Measurements from ENCODE around the gene AXIN1.

The AXIN1 gene

GRCh38 chr16:363110-363765 lies 10.7 kb upstream of the AXIN1 start:
- TF ChIP-seq, protein P1, sequence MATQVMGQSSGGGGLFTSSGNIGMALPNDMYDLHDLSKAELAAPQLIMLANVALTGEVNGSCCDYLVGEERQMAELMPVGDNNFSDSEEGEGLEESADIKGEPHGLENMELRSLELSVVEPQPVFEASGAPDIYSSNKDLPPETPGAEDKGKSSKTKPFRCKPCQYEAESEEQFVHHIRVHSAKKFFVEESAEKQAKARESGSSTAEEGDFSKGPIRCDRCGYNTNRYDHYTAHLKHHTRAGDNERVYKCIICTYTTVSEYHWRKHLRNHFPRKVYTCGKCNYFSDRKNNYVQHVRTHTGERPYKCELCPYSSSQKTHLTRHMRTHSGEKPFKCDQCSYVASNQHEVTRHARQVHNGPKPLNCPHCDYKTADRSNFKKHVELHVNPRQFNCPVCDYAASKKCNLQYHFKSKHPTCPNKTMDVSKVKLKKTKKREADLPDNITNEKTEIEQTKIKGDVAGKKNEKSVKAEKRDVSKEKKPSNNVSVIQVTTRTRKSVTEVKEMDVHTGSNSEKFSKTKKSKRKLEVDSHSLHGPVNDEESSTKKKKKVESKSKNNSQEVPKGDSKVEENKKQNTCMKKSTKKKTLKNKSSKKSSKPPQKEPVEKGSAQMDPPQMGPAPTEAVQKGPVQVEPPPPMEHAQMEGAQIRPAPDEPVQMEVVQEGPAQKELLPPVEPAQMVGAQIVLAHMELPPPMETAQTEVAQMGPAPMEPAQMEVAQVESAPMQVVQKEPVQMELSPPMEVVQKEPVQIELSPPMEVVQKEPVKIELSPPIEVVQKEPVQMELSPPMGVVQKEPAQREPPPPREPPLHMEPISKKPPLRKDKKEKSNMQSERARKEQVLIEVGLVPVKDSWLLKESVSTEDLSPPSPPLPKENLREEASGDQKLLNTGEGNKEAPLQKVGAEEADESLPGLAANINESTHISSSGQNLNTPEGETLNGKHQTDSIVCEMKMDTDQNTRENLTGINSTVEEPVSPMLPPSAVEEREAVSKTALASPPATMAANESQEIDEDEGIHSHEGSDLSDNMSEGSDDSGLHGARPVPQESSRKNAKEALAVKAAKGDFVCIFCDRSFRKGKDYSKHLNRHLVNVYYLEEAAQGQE (IDR thresholded peaks at IDR 0.05; ENCODE audit: insufficient read depth in 1 of 2, low read depth in 2 of 2, low read length in 2 of 2), result no peak
- TF ChIP-seq POLR2AphosphoS5 (IDR thresholded peaks at IDR 0.05; ENCODE audit: low read depth, low read length) (no peak), TAF1 (IDR thresholded peaks at IDR 0.05; ENCODE audit: borderline replicate concordance, insufficient read depth, low read length) (no peak), SIN3A (IDR thresholded peaks at IDR 0.05; ENCODE audit: borderline replicate concordance, insufficient read depth, low read length) (no peak), FOXP2 (optimal IDR thresholded peaks at IDR 0.05; ENCODE audit: borderline replicate concordance, extremely low read depth, extremely low read length, insufficient read depth) (no peak)

DNA sequence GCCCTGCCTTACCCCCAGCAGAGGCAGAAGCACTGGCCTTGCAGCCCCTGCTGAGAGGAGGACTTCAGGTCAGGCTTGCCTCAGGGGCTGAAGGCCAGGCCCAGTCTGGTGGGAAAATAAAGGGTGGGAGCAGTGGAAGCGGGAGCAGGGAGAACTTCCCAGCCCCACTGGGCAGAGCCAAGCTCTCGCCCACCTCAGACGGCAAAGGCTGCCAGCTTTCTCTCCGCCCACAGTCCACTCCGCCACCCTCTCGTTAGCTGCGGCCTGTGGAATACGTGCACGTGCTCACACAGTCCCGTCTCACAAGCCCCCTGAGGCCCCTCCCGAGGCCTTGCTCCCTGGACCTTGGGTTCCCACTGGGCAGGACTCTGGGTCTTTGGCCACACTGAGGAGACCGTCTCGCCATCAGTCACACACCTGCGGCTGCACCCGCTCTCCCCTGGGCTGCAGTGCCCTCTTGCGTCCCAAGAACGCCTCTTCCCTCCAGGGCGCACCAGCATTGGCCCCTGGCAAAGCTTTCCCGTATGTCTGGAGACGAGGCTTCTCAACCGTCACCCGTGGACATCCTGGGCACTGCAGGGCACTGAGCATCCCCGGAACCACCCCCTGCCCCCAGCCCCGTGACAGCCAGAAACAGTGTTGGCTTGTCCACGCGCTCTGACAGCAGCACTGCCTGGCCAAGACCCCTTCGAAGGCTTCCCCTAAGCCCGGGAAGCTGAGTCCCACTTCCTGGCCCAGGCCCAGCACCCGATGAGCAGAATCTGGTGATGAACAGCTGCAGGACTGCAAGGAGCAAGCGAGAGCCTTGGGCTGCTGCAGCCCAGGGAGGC lies 9.6 kb upstream of the AXIN1 start:
- TF ChIP-seq TAF1 (IDR thresholded peaks at IDR 0.05; ENCODE audit: borderline replicate concordance, insufficient read depth, low read length) (no peak), FOXP2 (optimal IDR thresholded peaks at IDR 0.05; ENCODE audit: borderline replicate concordance, extremely low read depth, extremely low read length, insufficient read depth) (no peak), SIN3A (IDR thresholded peaks at IDR 0.05; ENCODE audit: borderline replicate concordance, insufficient read depth, low read length) (no peak), POLR2AphosphoS5 (IDR thresholded peaks at IDR 0.05; ENCODE audit: low read depth, low read length) (no peak)
- TF ChIP-seq, protein P1 (IDR thresholded peaks at IDR 0.05; ENCODE audit: insufficient read depth in 1 of 2, low read depth in 2 of 2, low read length in 2 of 2), result no peak

GRCh38 chr16:361341-361871 lies 8.9 kb upstream of the AXIN1 start:
- TF ChIP-seq TAF1 (IDR thresholded peaks at IDR 0.05; ENCODE audit: borderline replicate concordance, insufficient read depth, low read length), result no peak
- TF ChIP-seq SIN3A (IDR thresholded peaks at IDR 0.05; ENCODE audit: borderline replicate concordance, insufficient read depth, low read length), result no peak
- no peak for TF ChIP-seq POLR2AphosphoS5 (IDR thresholded peaks at IDR 0.05; ENCODE audit: low read depth, low read length)
- TF ChIP-seq, protein P1 (IDR thresholded peaks at IDR 0.05; ENCODE audit: insufficient read depth in 1 of 2, low read depth in 2 of 2, low read length in 2 of 2), result no peak
- no peak for TF ChIP-seq FOXP2 (optimal IDR thresholded peaks at IDR 0.05; ENCODE audit: borderline replicate concordance, extremely low read depth, extremely low read length, insufficient read depth)

DNA sequence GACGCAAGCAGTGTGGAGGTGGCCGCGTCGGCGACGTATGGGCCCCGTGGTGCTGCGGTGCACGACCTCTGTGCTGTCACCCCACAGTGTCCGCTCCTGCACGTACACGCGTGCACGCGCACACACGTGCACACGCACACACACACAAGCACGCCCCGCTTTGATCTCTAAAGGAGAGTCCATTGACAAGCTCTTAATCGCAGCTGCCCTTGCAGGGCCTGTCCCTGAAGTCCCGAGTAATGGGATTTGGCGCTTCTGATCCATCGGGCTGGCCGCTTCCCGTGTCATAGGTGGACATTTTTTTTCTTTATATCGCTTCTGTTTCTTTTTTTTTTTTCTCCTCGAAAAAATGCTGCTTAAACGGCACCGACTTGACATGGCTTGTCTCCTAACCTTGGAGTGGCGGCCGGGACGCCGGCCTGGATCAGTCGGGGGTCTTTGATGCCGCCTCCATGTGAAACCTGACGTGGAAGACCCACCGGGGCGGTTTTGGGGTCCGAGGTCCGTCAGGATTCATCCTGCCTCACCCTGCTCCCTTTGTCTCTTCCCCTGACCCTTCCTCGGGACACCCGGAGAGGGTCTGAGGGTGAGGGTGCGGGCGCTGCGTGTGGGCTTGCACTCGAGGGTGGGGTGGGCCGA lies 8.3 kb upstream of the AXIN1 start:
- TF ChIP-seq POLR2AphosphoS5 (IDR thresholded peaks at IDR 0.05; ENCODE audit: low read depth, low read length) (no peak), SIN3A (IDR thresholded peaks at IDR 0.05; ENCODE audit: borderline replicate concordance, insufficient read depth, low read length) (no peak), TAF1 (IDR thresholded peaks at IDR 0.05; ENCODE audit: borderline replicate concordance, insufficient read depth, low read length) (no peak), FOXP2 (optimal IDR thresholded peaks at IDR 0.05; ENCODE audit: borderline replicate concordance, extremely low read depth, extremely low read length, insufficient read depth) (no peak)
- TF ChIP-seq, protein P1 (IDR thresholded peaks at IDR 0.05; ENCODE audit: insufficient read depth in 1 of 2, low read depth in 2 of 2, low read length in 2 of 2), result no peak

Data from PFSK-1 (cell line).